HT-29 (cell line): Measurements from ENCODE around the gene SLF1. TPM values are rescaled to one million over a fixed set of nuclear protein-coding genes. Genes with fewer than 3 reads are reported as not detected.
"Not testable (repeated sequence)": the region's sequence is repeated elsewhere in the genome, so short reads cannot be mapped to it uniquely, and the experiment has no call there.

Source experiments
- DNase-seq: peaks from one replicate; pipeline ENCODE4 v3.0.0-alpha.2; 2015; ENCODE audit warnings: low spot score
- total RNA-seq: library from RNA; depleted of rRNA; stranded (reverse); fragments of >200 nt; shearing (Covaris generic); gene quantifications from 2 replicates; pipeline ENCODE4 v1.2.3, GENCODE V29; 2014; rRNA removed

SLF1 gene
- 4.5 and 8.3 TPM in 2 replicates for total RNA-seq

DNA sequence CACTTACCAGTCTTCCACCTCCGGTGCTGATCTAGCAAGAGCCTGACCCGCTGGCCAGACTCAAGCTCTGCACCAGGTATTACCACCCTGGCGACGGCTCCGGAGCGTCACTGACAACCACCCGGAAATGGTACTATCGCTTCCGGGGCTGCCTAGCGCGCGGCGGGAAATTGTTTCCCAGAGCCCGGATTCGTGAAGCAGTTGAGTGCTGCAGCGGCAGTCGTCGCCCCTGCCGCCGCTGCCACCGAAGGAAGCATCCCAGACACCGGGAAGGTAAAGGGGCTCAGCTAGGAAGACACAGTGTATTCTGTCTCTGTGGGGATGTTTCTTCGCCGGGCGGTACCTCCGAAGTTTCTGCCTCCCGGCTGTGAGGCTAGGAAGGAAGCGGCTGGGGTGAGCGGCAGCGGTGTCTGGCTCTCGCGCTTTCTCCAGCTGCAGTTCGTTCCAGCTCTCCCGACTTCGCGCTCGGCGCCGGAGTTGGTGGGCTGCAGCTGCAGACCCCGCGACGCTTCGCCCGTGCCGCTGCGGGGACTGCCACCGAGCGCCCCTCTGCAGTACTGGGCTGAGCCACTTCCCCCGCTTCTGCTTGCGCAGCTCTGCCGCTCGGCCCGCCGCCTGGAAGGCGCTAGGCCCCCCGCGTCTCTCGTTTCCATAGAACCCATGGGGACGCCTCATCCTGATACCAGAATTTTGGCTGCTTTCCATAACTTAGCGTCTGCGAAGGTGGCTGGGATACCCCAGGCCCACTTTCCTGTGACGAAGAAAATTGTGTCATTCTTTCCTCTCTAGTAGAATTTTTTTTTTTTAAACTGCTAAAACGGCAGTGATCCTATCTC, at the start of gene SLF1, which contains the start of gene KIAA0825:
Gene SLF1, plus strand, starts transcription at position 177 of the 836 bp plus-strand sequence. CDS start 10,142 bp downstream, outside the sequence.
Gene KIAA0825, minus strand, starts transcription at position 112 of the 836 bp plus-strand sequence. CDS start 81,478 bp downstream, outside the sequence.
- DNase-seq, result peak; percentile 93

DNA sequence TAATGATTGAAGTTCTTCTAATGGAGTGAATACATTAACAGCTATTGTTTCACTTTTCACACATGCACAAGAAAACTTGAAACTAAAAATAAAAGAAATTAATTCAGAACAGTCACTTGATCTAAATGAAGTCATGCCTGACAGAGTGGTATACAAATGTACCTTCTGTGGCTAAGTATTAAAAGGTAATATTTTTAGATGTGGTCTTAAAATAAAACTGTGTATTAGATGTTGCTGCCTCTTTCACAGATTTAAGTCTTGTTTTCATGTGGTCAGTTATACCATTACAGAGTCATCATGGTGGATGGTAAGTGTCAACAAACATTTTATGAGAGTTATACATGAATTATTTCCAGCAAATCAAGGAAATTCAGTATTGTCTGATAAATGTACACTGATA, 47.1 kb upstream of the SLF1 start:
- no peak for DNase-seq

DNA sequence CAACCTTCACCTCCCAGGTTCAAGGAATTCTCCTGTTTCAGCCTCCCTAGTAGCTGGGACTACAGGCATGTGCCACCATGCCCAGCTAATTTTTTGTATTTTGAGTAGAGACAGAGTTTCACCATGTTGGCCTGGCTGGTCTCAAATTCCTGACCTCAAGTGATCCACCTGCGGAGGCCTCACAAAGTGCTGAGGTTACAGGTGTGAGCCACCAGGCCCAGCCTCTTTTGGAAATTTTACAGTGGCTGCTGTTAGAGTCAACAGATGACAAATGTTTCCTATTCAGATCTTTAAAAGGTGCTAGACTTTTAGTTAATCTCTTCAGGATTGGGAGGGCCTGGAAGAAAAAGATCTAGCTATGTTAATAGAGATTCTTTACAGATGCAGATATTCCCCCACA, 45.1 kb upstream of the SLF1 start:
- DNase-seq, result not testable (repeated sequence)

DNA sequence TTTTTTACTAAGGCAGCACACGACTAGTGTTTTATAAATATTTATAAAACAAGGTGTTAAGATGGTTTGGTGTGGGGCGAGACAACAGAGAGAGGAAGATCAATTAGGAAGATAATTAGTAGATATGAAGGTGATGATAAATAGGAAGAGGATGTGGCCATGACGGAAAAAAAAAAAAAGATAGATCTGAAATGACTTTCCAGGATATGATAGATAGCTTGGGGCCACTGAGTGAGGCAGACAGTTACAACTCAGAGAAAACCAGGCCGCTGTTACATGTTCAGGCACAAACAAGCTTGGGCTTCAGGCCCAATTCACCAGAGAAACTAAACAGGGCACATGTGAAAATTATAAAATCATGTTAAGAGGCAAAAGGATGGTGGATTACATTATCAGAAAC, 43.3 kb upstream of the SLF1 start:
- no peak for DNase-seq

DNA sequence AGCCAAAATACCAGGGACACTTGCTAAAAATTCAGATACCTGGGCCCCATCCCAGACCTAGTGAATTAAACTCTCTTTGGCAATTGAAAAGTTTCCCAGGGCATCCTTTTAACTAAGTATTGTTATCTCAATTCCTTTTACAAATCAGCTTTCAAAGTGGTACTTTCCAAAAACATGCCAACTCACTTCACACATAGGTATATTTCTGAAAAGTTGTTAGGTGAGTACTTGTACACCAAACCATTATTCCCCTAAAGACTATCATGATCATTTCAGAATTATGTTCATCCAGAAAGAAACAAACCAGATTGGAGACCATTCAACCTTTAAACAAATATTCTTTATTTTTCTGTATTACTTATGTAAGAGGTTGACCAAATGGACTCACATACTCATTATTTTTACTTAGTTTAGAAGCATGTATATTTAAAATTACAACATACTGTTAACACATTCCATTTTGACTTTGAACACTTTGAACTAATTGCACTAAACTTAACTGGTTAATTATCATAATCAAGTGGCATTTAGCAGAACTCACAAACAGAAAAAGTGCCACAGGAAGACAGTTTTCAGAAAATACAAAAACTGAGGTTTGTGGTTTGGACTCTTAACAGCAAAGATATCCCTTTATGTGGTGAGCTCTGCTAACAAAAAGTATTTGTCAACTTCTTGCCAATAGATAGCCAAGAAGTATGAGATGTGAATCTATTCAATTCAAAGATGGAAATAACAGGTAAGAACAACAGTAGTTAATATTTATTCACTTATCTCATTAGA, 40.8 kb upstream of the SLF1 start:
- DNase-seq, result no peak

DNA sequence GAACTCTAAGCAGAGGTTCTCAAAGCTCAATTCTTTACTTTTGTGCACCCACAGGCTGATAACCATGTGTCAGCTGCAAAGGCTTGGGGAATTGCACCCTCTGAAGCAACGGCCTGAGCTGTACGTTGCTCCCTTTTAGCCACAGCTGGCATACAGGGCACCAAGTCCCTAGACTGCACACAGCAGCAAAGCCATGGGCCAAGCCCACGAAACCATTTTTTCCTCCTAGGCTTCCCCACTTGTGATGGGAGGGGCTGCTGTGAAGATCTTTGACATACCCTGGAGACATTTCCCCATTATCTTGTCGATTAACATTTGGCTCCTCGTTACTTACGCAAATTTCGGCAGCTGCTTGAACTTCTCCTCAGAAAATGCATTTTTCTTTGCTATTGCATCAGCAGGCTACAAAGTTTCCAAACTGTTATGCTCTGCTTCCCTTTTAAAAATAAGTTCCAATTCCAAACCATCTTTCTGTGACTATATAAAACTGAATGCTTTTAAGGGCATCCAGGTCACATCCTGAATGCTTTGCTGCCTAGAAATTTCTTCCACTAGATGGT, 23.1 kb upstream of the SLF1 start:
- DNase-seq, result no peak

DNA sequence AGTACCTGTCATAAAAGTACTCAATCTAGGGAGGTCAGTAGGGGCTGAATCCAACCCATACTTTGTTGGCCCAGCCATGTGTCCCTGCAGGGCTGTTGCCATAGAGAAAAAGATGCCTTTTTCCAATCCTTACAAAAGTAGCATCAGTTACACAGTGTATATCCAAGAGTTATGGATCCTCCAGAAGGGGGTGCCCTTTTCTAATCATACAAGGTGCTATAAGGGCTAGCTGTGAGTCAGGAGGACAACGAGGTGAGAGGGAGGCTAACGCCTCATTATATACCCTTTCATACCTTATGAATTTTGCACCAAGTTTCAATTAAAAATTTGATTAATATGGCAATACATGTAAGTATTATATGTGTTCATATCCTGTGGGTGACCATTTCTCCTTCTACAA, 4.9 kb upstream of the SLF1 start:
- peak; percentile 46 for DNase-seq

DNA sequence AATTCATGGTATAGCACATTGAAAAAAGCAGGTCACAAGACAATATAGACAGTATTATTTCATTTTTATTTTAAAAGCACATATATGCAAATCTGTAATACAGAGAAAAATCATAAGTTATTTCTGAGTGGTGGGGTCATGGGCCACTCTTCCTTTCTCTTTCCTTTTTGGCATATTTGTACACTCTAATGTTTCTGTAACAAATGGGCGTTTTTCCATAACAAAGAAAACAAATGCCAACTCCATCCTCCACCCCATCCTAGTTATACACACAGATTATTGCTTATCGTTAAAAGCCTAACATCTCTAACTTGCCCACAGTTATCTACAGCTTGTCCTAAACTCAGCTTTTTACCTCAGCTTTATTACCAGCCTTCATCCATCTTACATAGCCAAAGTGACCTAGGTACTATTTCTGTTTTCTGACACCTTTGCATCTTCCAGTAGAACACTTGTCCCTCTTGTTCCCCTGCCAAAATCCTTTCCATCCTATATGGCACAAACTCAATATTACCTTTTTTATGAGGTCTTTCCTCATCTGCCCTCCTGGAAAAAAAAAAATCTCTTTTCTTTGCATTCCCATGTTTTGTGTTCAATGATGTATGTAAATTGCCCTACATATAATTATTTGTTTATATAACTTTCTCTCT, 4.2 kb upstream of the SLF1 start:
- no peak for DNase-seq

DNA sequence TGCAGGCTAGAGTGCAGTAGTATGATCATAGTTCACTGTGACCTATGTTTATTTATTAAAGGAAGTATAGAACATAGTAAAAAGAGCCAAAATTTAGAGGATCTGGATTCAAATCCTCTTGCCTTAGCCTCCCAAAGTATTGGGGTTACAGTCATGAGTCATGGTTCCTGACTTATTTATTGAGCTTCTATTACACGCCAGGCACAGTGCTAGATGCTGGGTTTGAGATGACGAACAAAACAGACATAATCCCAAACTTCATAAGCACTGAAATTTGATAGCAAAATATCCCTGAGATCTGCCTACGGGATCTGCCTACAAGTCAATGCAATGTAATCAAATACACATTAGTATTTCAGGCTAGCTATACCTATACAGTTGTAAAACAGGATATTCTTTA, 2.6 kb upstream of the SLF1 start:
- DNase-seq, result no peak

DNA sequence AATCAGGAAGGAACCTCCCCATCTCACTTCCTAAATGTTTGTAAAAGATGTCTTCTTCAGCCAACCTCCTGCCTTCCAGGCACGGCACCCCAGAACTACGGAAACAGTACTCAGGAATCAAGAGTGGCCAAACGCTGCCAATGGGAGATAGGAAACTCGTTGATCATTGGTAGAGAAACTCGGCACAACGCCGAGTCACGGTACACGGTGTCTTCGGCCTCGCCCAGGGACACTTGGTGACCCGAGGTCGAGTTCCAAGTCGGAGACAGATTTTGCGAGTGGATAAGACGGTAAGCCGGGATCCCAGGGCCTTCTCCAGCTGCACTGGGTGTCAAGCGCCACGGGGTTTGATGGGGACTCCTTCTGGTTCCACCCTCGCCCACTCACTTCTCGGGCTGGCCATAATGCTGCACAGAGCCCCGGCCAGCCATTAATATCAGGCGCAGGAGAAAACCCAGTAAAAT, 408 bp upstream of the SLF1 start:
- peak; percentile 67 for DNase-seq

DNA sequence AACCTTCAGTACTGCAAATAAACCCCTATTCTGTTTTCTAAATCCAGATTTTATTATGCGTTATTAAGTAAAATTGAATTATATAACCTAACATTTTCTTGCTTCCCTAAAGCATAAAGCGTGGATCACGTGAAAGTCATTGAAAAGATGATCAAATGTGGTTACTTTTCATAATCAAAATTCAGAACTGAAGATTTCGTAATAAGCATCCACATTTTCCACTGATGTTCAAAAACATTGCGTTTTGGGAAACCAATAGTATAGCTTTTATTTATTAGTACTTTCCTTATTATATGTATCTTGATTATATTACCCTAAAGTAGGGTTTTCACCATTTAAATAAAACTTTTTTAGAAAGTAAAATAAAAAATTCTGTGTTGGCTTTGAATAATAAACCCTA, 1.8 kb downstream of the SLF1 start:
- DNase-seq, result no peak

DNA sequence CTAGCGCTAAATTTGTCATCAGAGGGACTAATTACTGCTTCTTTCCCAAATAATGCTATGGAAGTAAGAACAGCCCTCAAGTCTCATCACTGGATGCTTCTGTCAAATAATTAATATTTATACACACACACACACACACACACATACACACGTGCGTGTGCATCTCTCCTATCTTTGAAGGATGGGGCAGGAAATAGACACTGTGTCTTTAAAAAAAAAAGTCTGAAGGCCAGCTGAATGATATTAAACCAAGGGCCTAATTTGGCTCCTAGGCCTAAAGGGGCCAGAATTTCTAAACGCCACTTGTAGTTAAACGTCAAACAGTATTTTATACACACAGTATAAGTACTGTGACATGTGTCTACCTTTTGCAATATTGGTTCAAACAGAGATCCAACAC, 3.3 kb downstream of the SLF1 start:
- no peak for DNase-seq

DNA sequence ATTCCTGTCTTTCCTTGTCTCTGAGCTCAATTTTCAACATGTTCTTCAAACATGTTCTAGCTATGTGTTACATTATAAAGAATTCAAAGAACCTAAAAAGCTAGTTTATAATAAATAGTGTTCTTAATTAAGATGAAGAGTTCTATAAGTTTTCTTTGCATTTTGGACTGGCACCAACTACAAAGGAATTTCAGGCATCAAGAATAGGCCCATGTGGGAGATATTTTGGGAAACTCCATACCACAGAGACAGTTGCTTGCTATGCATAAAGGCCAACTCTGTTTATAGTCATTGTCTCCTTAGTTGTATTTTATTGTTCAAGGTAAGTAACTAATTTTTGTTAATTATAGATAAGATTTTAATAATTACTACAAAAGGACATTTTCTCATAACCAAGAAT, 4.5 kb downstream of the SLF1 start:
- no peak for DNase-seq

DNA sequence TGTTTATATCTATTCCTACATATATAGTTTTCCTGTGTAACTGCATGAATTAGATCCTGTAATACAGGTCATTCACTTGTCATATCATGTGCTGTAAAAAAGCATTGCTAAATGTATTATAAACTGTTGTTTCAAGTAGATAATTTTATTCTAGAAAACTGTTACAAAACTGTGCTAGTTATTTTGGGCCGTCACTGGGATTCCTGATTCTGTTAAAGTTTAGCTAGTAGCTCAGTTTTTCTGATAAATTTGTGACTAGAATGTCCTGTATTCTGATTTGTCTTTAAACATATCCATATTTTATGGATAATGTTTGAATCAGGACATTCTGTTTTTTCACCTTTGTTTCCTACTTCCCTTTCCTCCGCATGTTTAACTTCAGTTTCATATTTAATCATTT, 5.4 kb downstream of the SLF1 start:
- DNase-seq, result no peak

DNA sequence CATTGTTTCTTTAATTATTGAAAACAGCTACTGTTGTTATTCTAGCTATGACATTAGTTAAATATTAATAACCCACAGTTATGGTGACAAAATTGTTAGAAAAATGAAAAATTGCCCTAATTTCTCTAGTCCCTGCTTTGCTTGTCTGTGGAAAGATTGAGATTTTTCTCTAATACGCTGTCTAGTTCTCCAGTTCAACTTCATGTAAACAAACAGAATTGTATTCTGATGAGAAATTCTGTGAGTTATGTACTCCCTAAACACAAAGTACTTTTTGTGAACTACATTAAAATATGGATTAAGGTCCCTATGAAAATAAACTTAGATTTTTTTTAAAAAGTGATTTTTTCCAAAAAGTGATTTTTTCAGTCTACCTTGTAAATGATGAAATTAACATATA, 8.7 kb downstream of the SLF1 start:
- DNase-seq, result no peak

DNA sequence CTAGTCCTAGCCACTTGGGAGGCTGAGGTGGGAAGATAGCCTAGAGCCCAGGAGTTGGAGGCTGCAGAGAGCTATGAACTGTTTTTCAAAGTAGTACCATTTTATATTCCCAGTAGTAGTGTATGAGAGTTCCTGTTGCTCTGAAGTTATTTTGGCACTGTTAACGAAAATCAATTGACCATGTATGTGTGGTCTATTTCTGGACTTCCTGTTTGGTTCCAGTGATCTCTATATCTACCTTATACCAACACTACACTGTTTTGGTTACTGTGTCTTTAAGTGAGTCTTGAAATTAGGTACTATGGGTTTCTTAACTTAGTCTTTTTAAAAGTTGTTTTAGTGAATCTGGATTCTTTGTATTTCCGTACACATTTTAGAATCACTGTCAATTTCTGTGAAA, 13.6 kb downstream of the SLF1 start:
- no peak for DNase-seq

DNA sequence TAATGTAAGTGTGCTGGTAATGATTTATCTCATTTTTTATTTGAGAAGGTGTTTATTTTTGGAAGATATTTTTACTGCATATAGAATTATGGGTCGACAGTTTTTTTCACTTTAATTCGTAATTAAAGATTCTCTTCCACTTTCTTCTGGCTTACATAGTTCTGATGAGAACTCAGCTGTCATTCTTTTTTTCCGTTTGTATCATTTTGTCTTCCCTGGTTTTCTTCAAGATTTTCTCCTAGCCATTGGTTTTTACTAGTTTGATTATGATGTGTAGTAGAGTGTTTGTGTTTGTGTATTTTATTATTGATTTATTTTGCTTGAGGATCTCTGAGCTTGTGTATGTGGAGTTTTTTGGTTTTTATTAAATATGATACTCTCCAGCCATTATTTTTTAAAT, 21.7 kb downstream of the SLF1 start:
- DNase-seq, result no peak

DNA sequence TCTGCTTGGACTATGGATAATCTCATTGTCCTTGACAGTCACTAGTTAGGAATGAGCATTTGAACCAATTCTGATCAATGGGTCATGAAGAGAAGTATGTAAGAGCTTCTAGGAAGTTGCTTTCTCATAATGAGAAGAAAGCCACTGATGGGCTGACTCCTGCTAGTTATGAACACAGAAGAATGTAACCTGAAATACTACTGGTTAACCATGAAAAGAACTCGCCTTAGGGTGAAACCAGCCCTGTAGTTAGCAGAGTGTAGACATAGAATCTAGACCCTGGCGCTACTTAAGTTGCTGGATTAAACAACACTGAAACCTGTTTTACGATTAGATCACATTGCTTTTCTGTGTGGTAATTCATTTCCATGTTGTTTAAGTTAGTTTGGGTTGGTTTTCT, 26.6 kb downstream of the SLF1 start:
- DNase-seq, result no peak

DNA sequence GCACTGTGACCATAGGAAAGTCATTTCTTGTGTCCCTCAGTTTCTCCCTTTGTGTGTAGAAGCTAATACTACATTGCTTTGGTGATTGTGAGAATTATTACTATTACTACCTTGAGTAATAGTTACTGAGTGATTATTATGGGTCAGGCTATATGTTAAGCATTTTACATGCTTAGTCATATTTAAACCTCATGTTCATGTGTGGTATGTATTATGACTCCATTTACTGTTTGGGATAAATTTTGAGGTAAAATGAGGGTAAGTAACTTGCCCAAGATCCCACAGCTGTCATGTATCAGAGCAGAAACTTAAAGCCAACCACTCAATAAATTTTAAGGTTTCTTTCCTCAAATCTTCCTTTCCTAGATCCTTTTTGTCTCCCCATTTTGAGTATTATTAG, 28.3 kb downstream of the SLF1 start:
- DNase-seq, result no peak

DNA sequence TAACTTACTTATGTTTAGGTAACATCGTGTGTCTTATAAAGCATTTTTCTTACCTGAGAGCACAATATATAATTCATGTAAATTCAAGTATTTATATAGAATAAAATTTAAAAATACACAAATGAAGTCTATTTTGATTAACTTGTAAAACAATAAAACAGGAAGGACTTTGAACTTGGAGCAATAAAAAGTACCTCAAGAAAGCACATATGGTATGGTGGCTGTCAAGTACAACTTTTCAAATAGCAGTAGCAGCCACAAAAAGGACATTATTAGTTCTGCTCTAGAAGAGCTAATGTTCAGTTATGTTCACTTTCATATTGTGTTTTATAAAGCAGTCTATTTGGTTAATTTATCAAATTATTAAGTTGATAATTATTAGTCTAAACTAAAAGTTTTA, 31.4 kb downstream of the SLF1 start:
- DNase-seq, result no peak

DNA sequence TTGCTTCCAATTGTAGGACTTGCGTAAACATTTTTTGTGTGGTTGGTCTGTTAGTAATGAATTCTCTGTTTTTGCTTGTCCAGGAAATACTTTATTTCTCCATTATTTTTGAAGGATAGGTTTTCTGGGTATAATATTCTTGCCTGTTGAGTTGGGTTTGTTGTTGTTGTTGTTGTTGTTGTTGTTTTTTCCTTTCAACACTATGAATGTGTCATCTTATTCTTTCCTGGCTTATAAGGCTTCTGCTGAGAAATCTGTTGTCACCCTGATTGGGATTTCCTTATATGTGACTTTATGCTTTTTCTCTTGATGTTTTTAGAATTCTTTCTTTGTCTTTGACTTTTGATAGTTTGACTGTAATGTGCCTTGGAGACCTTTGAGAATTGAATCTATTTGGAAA, 39.8 kb downstream of the SLF1 start:
- no peak for DNase-seq

DNA sequence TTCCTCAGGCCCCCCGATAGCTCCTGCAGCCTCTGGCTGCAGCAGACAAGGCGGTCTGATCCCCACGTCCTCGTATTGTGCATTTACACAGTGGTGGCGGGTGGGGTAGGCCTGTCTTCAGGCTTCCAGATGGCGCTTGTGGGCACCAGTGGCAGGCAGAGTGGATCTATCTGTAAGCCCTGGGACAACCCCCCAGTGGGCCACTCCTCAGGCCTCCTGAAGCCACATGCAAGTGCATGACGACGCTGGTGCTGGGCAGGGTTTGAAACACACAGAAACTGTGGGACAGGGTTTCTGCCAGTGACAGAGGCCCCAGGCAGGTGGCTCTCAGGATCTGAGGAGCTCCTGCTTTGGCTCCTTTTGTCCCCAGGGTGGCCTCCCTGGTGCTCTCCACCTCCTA, 42.0 kb downstream of the SLF1 start:
- DNase-seq, result no peak
